Measurements from ENCODE around the gene PIGQ. TPM values are rescaled to one million over a fixed set of nuclear protein-coding genes. Genes with fewer than 3 reads are reported as not detected.

PIGQ gene
- total RNA-seq, 4 donors from 2014 or later: 37.4 to 115 (median 56.0) TPM

DNA sequence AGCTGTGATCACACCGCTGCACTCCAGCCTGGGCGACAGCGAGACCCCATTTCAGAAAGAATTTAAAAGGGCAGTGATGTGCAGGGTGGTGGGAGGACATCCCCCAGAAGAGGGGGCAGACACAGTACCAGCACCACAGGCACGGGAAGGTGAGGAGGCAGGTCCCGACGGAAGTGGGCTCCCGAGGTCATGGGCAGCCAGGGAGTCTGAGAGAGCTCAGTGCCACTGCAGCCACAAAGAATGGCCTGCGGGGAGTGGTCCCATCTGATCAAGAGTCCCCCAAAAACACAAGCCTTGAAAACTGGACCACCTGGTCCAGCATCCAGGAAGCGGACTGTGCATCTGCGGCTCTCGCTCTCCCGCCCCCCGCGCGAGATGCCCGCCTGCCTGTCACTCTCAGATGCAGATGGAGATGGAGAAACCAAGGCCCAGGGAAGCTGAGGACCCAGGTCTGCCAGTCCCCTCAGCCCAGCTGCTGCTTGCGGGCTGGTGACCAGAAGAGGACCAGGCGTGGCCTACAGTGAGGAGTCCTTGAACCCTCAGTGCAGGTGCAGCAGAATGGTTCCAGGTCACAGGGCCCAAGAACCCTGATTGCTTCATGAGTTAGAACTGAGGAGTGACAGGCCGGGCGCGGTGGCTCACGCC is 46.5 kb upstream of the PIGQ start:
- Histone ChIP-seq H3K9me3 (no peaks in the 10 kb centered on the region), H3K4me3 (no peak overlapping the region), H3K27me3 (no peaks in the 10 kb centered on the region), H3K36me3 (no peaks in the 10 kb centered on the region), H3K27ac (no peak overlapping the region), H3K4me1 (peaks cover 18 to 38% (median 27%) of the 10 kb centered on the region in 4 donors)
- 92% methylated on average over 20 of the region's 22 CpGs; no CpG with 5 or more reads in 1 of the 2 donors for WGBS, 2 donors (ENCODE audit: low coverage in 1 of 2)
- DNase-seq: no peak
- intact Hi-C loops (cut with DNase I; ENCODE audit: low total_unique reads) (no loop called here), in situ Hi-C loops (cut with MboI; ENCODE audit: low pct_ligation_motif_present in 1 of 4, low pct_unique_long_range_greater_than_20kb in 1 of 4, low sequenced_read_pairs in 3 of 4) (loop anchor here in 1 of 4 donors (25.0 kb wide), 1 partner anchor 89 kb away; no protein-coding TSS in a partner anchor)
- TF ChIP-seq EP300 (IDR thresholded peaks at IDR 0.05; ENCODE audit: low read depth) (no peak), POLR2AphosphoS5 (IDR thresholded peaks at IDR 0.05) (no peak), POLR2A (IDR thresholded peaks at IDR 0.05) (no peak), CTCF (IDR thresholded peaks at IDR 0.05) (no peak)

DNA sequence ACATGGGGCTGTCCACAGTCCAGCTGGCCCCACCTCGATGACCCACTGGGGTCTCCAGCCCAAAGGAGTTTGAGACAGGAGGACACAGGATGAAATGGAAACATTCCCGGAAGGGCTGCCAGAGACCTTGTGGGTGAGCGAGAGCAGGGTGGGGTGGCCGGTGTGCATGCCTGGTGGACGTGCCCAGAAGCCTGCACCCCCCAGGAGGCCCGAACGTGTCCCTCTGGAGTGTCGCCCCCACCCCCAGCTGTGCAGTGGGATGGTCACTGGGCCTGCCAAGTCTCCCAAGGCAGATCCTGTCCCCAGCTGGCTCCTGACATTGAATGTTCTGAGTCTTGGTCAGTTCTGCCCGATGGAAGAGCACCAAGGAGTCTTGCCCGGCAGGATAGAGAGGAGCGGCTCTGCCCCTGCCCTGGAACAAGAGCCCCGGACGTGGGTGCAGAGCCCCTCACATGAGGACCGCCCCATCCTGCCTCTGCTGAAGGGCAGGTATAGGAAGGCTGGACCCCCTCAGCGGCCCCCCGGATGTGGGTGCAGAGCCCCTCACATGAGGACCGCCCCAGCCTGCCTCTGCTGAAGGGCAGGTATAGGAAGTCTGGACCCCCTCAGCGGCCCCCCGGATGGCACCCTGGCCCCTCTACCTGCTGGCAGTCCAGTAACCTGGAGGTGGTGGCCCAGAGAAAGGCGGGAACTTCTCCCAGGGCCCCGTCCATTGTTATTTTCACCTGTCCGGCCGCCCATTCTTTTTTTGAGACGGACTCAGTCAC is 45.3 kb upstream of the PIGQ start:
- Histone ChIP-seq H3K36me3 (no peaks in the 10 kb centered on the region), H3K27ac (no peak overlapping the region), H3K4me3 (no peak overlapping the region), H3K9me3 (no peaks in the 10 kb centered on the region), H3K4me1 (peaks cover 24 to 47% (median 37%) of the 10 kb centered on the region in 4 donors), H3K27me3 (no peaks in the 10 kb centered on the region)
- WGBS, 2 donors (ENCODE audit: low coverage in 1 of 2): 81 to 100% methylated on average over 1 to 18 of the region's 24 CpGs
- in situ Hi-C loops (cut with MboI; ENCODE audit: low pct_ligation_motif_present in 1 of 4, low pct_unique_long_range_greater_than_20kb in 1 of 4, low sequenced_read_pairs in 3 of 4) (loop anchor here in 1 of 4 donors (25.0 kb wide), 1 partner anchor 88 kb away; no protein-coding TSS in a partner anchor), intact Hi-C loops (cut with DNase I; ENCODE audit: low total_unique reads) (no loop called here)
- TF ChIP-seq POLR2AphosphoS5 (IDR thresholded peaks at IDR 0.05): no peak
- no peak for TF ChIP-seq EP300 (IDR thresholded peaks at IDR 0.05; ENCODE audit: low read depth)
- no peak for DNase-seq

GRCh38 chr16:525123-525519 is 44.6 kb upstream of the PIGQ start:
- H3K27ac ChIP-seq: peak overlapping the region in 1 of 4 donors; percentile 98
- H3K9me3 ChIP-seq: no peaks in the 10 kb centered on the region
- in situ Hi-C loops (cut with MboI; ENCODE audit: low pct_ligation_motif_present in 1 of 4, low pct_unique_long_range_greater_than_20kb in 1 of 4, low sequenced_read_pairs in 3 of 4) (no loop called here), intact Hi-C loops (cut with DNase I; ENCODE audit: low total_unique reads) (no loop called here)
- no peak for DNase-seq
- no peaks in the 10 kb centered on the region for H3K27me3 ChIP-seq
- TF ChIP-seq POLR2A (IDR thresholded peaks at IDR 0.05) (no peak), CTCF (IDR thresholded peaks at IDR 0.05) (no peak), POLR2AphosphoS5 (IDR thresholded peaks at IDR 0.05) (no peak), EP300 (IDR thresholded peaks at IDR 0.05; ENCODE audit: low read depth) (no peak)
- no peaks in the 10 kb centered on the region for H3K36me3 ChIP-seq
- H3K4me1 ChIP-seq: peaks cover 30 to 53% (median 44%) of the 10 kb centered on the region in 4 donors
- no peak overlapping the region for H3K4me3 ChIP-seq
- WGBS, 2 donors (ENCODE audit: low coverage in 1 of 2): 86% methylated on average over 8 of the region's 8 CpGs; no CpG with 5 or more reads in 1 of the 2 donors

GRCh38 chr16:525520-526180 is 44.1 kb upstream of the PIGQ start:
- intact Hi-C loops (cut with DNase I; ENCODE audit: low total_unique reads): no loop called here
- Histone ChIP-seq H3K36me3 (no peaks in the 10 kb centered on the region), H3K4me1 (peaks cover 33 to 59% (median 49%) of the 10 kb centered on the region in 4 donors)

More at GRCh38 chr16:525520-526180, 44.1 kb upstream of the PIGQ start:
- Histone ChIP-seq H3K27ac (peak overlapping the region; percentile 93 to 98 (median 97)), H3K4me3 (peak overlapping the region in 2 of 4 donors; percentile 80 to 89), H3K27me3 (no peaks in the 10 kb centered on the region), H3K9me3 (no peaks in the 10 kb centered on the region)
- no peak for DNase-seq
- 72% methylated on average over 13 of the region's 13 CpGs; no CpG with 5 or more reads in 1 of the 2 donors for WGBS, 2 donors (ENCODE audit: low coverage in 1 of 2)
- in situ Hi-C loops (cut with MboI; ENCODE audit: low pct_ligation_motif_present in 1 of 4, low pct_unique_long_range_greater_than_20kb in 1 of 4, low sequenced_read_pairs in 3 of 4): no loop called here
- TF ChIP-seq POLR2A (IDR thresholded peaks at IDR 0.05): no peak
- no peak for TF ChIP-seq EP300 (IDR thresholded peaks at IDR 0.05; ENCODE audit: low read depth)
- no peak for TF ChIP-seq POLR2AphosphoS5 (IDR thresholded peaks at IDR 0.05)

Data from transverse colon (tissue), 4 donors.